Suprapubic skin (tissue), 3 donors: ENCODE data around the gene GPR146.

ENCODE experiments used
- CTCF ChIP-seq, 2 donors: fragments of 200-600 bp in 1 of 2; fragments of 450-650 bp in 1 of 2; sonication (generic) in 1 of 2; IDR thresholded peaks; one replicate each; pipeline ENCODE4 v1.5.1; 2016 to 2019; ENCODE audit warnings: antibody characterized with exemption in 2 of 2, mild to moderate bottlenecking in 1 of 2, moderate library complexity in 1 of 2
- EP300 ChIP-seq: sonication (generic); formaldehyde crosslinking; IDR thresholded peaks from one replicate; pipeline ENCODE4 v1.6.1; 2017; ENCODE audit warnings: antibody characterized with exemption
- POLR2A ChIP-seq, 2 donors: fragments of 450-650 bp; IDR thresholded peaks; one replicate each; pipeline ENCODE4 v1.6.1; 2017; ENCODE audit warnings: antibody characterized with exemption in 2 of 2, mild to moderate bottlenecking in 2 of 2, moderate library complexity in 2 of 2

- TF ChIP-seq CTCF (IDR thresholded peaks at IDR 0.05) (no peak), EP300 (no peak), POLR2A (IDR thresholded peaks at IDR 0.05) (no peak)
Observed at GRCh38 chr7:996079-996872, 48.1 kb upstream of the GPR146 start.
